Erythroblast (primary cell): ENCODE results near the gene ATXN2.

ENCODE experiments used
- GATA1 ChIP-seq: IDR thresholded peaks from 2 replicates; pipeline ENCODE4 v1.6.1; 2011; ENCODE audit warnings: low read depth, mild to moderate bottlenecking, control low read depth, low read length, moderate library complexity
- POLR2A ChIP-seq: IDR thresholded peaks from 2 replicates; pipeline ENCODE4 v1.6.1; 2011; ENCODE audit warnings: mild to moderate bottlenecking, low read length

DNA sequence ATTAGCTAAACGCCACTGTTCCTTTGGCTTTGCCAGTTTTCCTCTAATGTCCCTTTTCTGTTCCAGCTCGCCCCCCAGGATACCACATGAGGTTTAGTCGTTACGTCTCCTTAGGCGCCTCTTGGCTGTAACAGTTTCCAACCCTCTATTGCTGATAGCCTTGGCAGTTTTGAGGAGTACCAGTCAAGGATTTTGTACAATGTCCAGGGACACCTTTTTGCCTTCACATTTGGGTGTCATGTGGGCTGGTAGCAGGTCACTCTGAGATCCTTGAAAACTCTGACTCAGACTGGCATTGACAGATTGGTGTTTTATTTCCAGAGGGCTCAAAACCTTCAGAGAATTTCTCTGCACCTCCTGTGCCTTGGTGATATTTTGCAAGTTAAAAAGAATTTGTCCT is 179.3 kb downstream of the ATXN2 start:
- TF ChIP-seq POLR2A = no peak
- no peak for TF ChIP-seq GATA1
